HepG2 (cell line): ENCODE results near the gene TMTC2. TPM values are rescaled to one million over a fixed set of nuclear protein-coding genes. Genes with fewer than 3 reads are reported as not detected.

ENCODE experiments used
- CHD4 ChIP-seq: fragments of 200-600 bp; sonication (generic); IDR thresholded peaks from 2 replicates; pipeline ENCODE4 v1.7.0; 2017; ENCODE audit warnings: mild to moderate bottlenecking, low read length, borderline replicate concordance
- ELF3 ChIP-seq: IDR thresholded peaks from 2 replicates; pipeline ENCODE4 v1.6.1; 2016; ENCODE audit warnings: missing genetic modification reagents, missing compliant biosample characterization
- GABPA ChIP-seq, 2 experiments: IDR thresholded peaks; 2 replicates each; pipeline ENCODE4 v1.6.1; 2011 to 2016; ENCODE audit warnings: low read depth in 2 of 2, low read length in 1 of 2, missing biosample characterization in 1 of 2, missing genetic modification characterization in 1 of 2
- GFI1 ChIP-seq: sonication (generic); formaldehyde crosslinking; IDR thresholded peaks from 2 replicates; pipeline ENCODE4 v1.5.0; 2020; ENCODE audit warnings: missing genetic modification reagents, mild to moderate bottlenecking, borderline replicate concordance
- KDM1A ChIP-seq: IDR thresholded peaks from 2 replicates; pipeline ENCODE4 v1.6.1; 2016; ENCODE audit warnings: missing compliant biosample characterization
- KDM4B ChIP-seq: sonication (generic); formaldehyde crosslinking; IDR thresholded peaks from 2 replicates; pipeline ENCODE4 v1.4.0; 2020; ENCODE audit warnings: missing genetic modification reagents
- ZFY ChIP-seq: sonication (generic); formaldehyde crosslinking; IDR thresholded peaks from 2 replicates; pipeline ENCODE4 v1.4.0; 2020; ENCODE audit warnings: missing genetic modification reagents
- ZMYM2 ChIP-seq: sonication (generic); formaldehyde crosslinking; IDR thresholded peaks from 2 replicates; pipeline ENCODE4 v1.8.0; 2022; ENCODE audit warnings: mild to moderate bottlenecking, missing genetic modification reagents
- ZMYM4 ChIP-seq: sonication (generic); formaldehyde crosslinking; IDR thresholded peaks from 2 replicates; pipeline ENCODE4 v1.8.1; 2023; ENCODE audit warnings: mild to moderate bottlenecking, missing genetic modification reagents
- ZNF232 ChIP-seq: sonication (generic); formaldehyde crosslinking; IDR thresholded peaks from 2 replicates; pipeline ENCODE4 v1.4.0; 2020; ENCODE audit warnings: missing genetic modification reagents, borderline replicate concordance
- ZNF570 ChIP-seq: sonication (generic); formaldehyde crosslinking; IDR thresholded peaks from 2 replicates; pipeline ENCODE4 v1.4.0; 2020; ENCODE audit warnings: mild to moderate bottlenecking, missing genetic modification reagents, borderline replicate concordance
- ZNF777 ChIP-seq: sonication (generic); formaldehyde crosslinking; IDR thresholded peaks from 2 replicates; pipeline ENCODE4 v1.4.0; 2020; ENCODE audit warnings: missing genetic modification reagents
- ZSCAN21 ChIP-seq: sonication (generic); formaldehyde crosslinking; IDR thresholded peaks from 2 replicates; pipeline ENCODE4 v1.8.0; 2022; ENCODE audit warnings: mild to moderate bottlenecking, missing genetic modification reagents, moderate library complexity, borderline replicate concordance
- polyA plus RNA-seq, 8 experiments: library from polyadenylated mRNA; depleted of rRNA in 3 of 8; stranded (reverse) in 7 of 8; unstranded in 1 of 8; fragments of >200 nt; fragmentation: Illumina TruSeq in 4 of 8; extraction: Trizol in 4 of 8; gene quantifications; 2 replicates each; pipeline versions ENCODE4 v1.2.1 to v1.2.3, GENCODE V29; 2011 to 2016; ENCODE audit warnings: low read depth in 4 of 8, missing spikeins in 1 of 8, mixed read lengths in 1 of 8; ENCODE audit not compliant: insufficient read depth in 1 of 8
- total RNA-seq, 5 experiments: library from RNA; depleted of rRNA; stranded (reverse); fragments of >200 nt; fragmentation: Illumina TruSeq; extraction: Trizol; gene quantifications; 2 replicates each; pipeline ENCODE4 v1.2.3, GENCODE V29; 2016; ENCODE audit warnings: low read depth in 1 of 5
- TF ChIP-seq, protein P1 (sequence below): sonication (generic); formaldehyde crosslinking; IDR thresholded peaks from 2 replicates; pipeline ENCODE4 v1.4.0; 2020; ENCODE audit warnings: missing genetic modification reagents
- TF ChIP-seq, protein P2 (sequence below): sonication (generic); formaldehyde crosslinking; IDR thresholded peaks from 2 replicates; pipeline ENCODE4 v1.8.0; 2022; ENCODE audit warnings: missing genetic modification reagents, mild to moderate bottlenecking, moderate library complexity, borderline replicate concordance
- TF ChIP-seq, protein P3 (sequence below): sonication (generic); formaldehyde crosslinking; IDR thresholded peaks from 2 replicates; pipeline ENCODE4 v1.4.0; 2020; ENCODE audit warnings: missing genetic modification reagents, borderline replicate concordance
- TF ChIP-seq, protein P4 (sequence below): sonication (generic); formaldehyde crosslinking; IDR thresholded peaks from 2 replicates; pipeline ENCODE4 v1.5.0; 2020; ENCODE audit warnings: mild to moderate bottlenecking, missing genetic modification reagents
- TF ChIP-seq, protein P5 (sequence below): sonication (generic); formaldehyde crosslinking; IDR thresholded peaks from 2 replicates; pipeline ENCODE4 v1.4.0; 2020; ENCODE audit warnings: missing genetic modification reagents, borderline replicate concordance

Gene TMTC2
- total and polyA plus RNA-seq, 2 of the 13 experiments (the other 11 are each of a cell fraction or from before 2014, with no cell fraction given): 0.55 to 0.63 TPM

DNA sequence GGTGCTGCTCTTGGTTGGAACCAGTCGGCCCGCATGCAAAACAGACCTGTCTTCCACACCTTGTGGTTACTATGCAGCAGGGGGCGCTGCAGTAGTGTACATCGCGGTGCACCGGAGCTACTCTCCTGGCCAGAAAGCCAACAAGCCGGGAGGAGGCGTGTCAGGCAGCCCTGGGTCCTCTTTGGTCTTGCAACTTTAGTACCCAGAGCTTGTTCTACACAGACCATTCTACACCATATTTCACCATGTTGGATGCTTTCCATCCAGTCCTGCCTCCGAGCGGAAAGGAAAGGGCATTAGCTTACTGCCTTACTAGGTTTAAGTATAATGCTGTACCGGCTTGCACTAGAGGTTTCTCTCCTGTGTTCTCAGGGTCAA is 927 bp upstream of the TMTC2 start (continued):
- TF ChIP-seq, protein P1, sequence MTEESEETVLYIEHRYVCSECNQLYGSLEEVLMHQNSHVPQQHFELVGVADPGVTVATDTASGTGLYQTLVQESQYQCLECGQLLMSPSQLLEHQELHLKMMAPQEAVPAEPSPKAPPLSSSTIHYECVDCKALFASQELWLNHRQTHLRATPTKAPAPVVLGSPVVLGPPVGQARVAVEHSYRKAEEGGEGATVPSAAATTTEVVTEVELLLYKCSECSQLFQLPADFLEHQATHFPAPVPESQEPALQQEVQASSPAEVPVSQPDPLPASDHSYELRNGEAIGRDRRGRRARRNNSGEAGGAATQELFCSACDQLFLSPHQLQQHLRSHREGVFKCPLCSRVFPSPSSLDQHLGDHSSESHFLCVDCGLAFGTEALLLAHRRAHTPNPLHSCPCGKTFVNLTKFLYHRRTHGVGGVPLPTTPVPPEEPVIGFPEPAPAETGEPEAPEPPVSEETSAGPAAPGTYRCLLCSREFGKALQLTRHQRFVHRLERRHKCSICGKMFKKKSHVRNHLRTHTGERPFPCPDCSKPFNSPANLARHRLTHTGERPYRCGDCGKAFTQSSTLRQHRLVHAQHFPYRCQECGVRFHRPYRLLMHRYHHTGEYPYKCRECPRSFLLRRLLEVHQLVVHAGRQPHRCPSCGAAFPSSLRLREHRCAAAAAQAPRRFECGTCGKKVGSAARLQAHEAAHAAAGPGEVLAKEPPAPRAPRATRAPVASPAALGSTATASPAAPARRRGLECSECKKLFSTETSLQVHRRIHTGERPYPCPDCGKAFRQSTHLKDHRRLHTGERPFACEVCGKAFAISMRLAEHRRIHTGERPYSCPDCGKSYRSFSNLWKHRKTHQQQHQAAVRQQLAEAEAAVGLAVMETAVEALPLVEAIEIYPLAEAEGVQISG (CRISPR knock-in tag): peak; percentile 64; the same call in 1 of the 2 replicates
- TF ChIP-seq, protein P2, sequence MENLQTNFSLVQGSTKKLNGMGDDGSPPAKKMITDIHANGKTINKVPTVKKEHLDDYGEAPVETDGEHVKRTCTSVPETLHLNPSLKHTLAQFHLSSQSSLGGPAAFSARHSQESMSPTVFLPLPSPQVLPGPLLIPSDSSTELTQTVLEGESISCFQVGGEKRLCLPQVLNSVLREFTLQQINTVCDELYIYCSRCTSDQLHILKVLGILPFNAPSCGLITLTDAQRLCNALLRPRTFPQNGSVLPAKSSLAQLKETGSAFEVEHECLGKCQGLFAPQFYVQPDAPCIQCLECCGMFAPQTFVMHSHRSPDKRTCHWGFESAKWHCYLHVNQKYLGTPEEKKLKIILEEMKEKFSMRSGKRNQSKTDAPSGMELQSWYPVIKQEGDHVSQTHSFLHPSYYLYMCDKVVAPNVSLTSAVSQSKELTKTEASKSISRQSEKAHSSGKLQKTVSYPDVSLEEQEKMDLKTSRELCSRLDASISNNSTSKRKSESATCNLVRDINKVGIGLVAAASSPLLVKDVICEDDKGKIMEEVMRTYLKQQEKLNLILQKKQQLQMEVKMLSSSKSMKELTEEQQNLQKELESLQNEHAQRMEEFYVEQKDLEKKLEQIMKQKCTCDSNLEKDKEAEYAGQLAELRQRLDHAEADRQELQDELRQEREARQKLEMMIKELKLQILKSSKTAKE (CRISPR knock-in tag): no peak
- TF ChIP-seq KDM1A (CRISPR knock-in tag) (no peak), GFI1 (CRISPR knock-in tag) (no peak), ZMYM4 (CRISPR knock-in tag) (peak; percentile 81), GABPA (IDR thresholded peaks at IDR 0.05; ENCODE audit: low read depth, low read length) (no peak), GABPA (CRISPR knock-in tag; IDR thresholded peaks at IDR 0.05; ENCODE audit: low read depth) (0 out of 2 replicates have a peak, but pooled peaks have one; percentile 23), CHD4 (no peak), ZFY (no peak), KDM4B (CRISPR knock-in tag) (no peak), ZNF232 (peak; percentile 41; the same call in 1 of the 2 replicates), ELF3 (CRISPR knock-in tag) (0 out of 2 replicates have a peak, but pooled peaks have one; percentile 23), ZNF570 (CRISPR knock-in tag) (no peak), ZNF777 (no peak), ZSCAN21 (0 out of 2 replicates have a peak, but pooled peaks have one; percentile 53), ZMYM2 (no peak)
- TF ChIP-seq, protein P3, sequence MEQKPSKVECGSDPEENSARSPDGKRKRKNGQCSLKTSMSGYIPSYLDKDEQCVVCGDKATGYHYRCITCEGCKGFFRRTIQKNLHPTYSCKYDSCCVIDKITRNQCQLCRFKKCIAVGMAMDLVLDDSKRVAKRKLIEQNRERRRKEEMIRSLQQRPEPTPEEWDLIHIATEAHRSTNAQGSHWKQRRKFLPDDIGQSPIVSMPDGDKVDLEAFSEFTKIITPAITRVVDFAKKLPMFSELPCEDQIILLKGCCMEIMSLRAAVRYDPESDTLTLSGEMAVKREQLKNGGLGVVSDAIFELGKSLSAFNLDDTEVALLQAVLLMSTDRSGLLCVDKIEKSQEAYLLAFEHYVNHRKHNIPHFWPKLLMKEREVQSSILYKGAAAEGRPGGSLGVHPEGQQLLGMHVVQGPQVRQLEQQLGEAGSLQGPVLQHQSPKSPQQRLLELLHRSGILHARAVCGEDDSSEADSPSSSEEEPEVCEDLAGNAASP: 0 out of 2 replicates have a peak, but pooled peaks have one; percentile 56
- TF ChIP-seq, protein P4, sequence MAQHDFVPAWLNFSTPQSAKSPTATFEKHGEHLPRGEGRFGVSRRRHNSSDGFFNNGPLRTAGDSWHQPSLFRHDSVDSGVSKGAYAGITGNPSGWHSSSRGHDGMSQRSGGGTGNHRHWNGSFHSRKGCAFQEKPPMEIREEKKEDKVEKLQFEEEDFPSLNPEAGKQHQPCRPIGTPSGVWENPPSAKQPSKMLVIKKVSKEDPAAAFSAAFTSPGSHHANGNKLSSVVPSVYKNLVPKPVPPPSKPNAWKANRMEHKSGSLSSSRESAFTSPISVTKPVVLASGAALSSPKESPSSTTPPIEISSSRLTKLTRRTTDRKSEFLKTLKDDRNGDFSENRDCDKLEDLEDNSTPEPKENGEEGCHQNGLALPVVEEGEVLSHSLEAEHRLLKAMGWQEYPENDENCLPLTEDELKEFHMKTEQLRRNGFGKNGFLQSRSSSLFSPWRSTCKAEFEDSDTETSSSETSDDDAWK (CRISPR knock-in tag): no peak
- TF ChIP-seq, protein P5, sequence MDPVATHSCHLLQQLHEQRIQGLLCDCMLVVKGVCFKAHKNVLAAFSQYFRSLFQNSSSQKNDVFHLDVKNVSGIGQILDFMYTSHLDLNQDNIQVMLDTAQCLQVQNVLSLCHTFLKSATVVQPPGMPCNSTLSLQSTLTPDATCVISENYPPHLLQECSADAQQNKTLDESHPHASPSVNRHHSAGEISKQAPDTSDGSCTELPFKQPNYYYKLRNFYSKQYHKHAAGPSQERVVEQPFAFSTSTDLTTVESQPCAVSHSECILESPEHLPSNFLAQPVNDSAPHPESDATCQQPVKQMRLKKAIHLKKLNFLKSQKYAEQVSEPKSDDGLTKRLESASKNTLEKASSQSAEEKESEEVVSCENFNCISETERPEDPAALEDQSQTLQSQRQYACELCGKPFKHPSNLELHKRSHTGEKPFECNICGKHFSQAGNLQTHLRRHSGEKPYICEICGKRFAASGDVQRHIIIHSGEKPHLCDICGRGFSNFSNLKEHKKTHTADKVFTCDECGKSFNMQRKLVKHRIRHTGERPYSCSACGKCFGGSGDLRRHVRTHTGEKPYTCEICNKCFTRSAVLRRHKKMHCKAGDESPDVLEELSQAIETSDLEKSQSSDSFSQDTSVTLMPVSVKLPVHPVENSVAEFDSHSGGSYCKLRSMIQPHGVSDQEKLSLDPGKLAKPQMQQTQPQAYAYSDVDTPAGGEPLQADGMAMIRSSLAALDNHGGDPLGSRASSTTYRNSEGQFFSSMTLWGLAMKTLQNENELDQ (CRISPR knock-in tag): peak; percentile 38; the same call in 1 of the 2 replicates
